HCT116 (cell line): ENCODE data around the gene DCLK3. TPM values are rescaled to one million over a fixed set of nuclear protein-coding genes. Genes with fewer than 3 reads are reported as not detected.

Source experiments
- ATAC-seq: fragments of 200-7000 bp; cut with Tn5 transposase; 2 replicates; pipeline ENCODE4 v1.9.1; 2020; ENCODE audit warnings: mild to moderate bottlenecking, moderate library complexity
- BruUV-seq: library from RNA; stranded (reverse); fragments of 400-500 nt; replicated peaks from 2 replicates; lab custom pipeline; 2021; lab: Mats Ljungman, UMichigan
- CTCF ChIA-PET: fragments of 300-600 bp; sonication (Branson Sonifier 250); formaldehyde crosslinking; loops from one replicate; lab custom pipeline; 2021; ENCODE audit warnings: antibody characterized with exemption; lab: Charles Lee
- POLR2A ChIA-PET: fragments of 300-600, 350-600 bp; sonication (Branson Sonifier 250); formaldehyde crosslinking; loops from one replicate; lab custom pipeline; 2021; ENCODE audit warnings: antibody characterized with exemption; lab: Charles Lee
- RAD21 ChIA-PET, 2 experiments: fragments of 300-600 bp; sonication (Branson Sonifier 250); formaldehyde crosslinking; loops; one replicate each; lab custom pipeline; 2023; ENCODE audit warnings: low total read pairs in 2 of 2; ENCODE audit not compliant: uncharacterized antibody in 2 of 2, unreplicated experiment in 2 of 2, low non-redundant PET in 1 of 2; lab: Charles Lee
- DNase-seq: peaks from one replicate; pipeline ENCODE4 v3.0.0-alpha.2; 2010; ENCODE audit warnings: low read depth, low spot score
- H2AFZ ChIP-seq: fragments of 200-600 bp; shearing (Covaris generic), sonication (generic); 2 replicates; pipeline ENCODE4 v1.6.1; 2017; ENCODE audit warnings: low read depth, mixed run types, mixed read lengths, antibody characterized with exemption, low read length; ENCODE audit not compliant: poor library complexity, severe bottlenecking
- H3K27ac ChIP-seq: 2 replicates; pipeline ENCODE4 v1.5.1; 2012; ENCODE audit warnings: low read depth, low read length
- H3K27me3 ChIP-seq: fragments of 200-600 bp; sonication (generic); 2 replicates; pipeline ENCODE4 v1.6.1; 2016; ENCODE audit warnings: mixed run types, low read length, mixed read lengths; ENCODE audit not compliant: insufficient read depth
- H3K36me3 ChIP-seq, 2 experiments: fragments of 200-500 bp in 1 of 2; fragments of 200-600 bp in 1 of 2; sonication (Bioruptor generic) in 1 of 2; sonication (generic) in 1 of 2; 2 replicates each; pipeline versions ENCODE4 v1.5.1 to v1.6.1; 2014 to 2016; ENCODE audit warnings: low read length in 2 of 2, inconsistent platforms in 1 of 2, mixed read lengths in 1 of 2, mixed run types in 1 of 2; ENCODE audit not compliant: insufficient read depth in 2 of 2, control insufficient read depth in 1 of 2
- H3K4me1 ChIP-seq, 2 experiments: fragments of 200-600 bp in 1 of 2; sonication (generic) in 1 of 2; 2 replicates each; pipeline versions ENCODE4 v1.5.1 to v1.6.1; 2012 to 2017; ENCODE audit warnings: low read length in 2 of 2, inconsistent platforms in 1 of 2, mild to moderate bottlenecking in 1 of 2, mixed read lengths in 1 of 2, mixed run types in 1 of 2, moderate library complexity in 1 of 2; ENCODE audit not compliant: insufficient read depth in 2 of 2, control insufficient read depth in 1 of 2
- H3K4me2 ChIP-seq: fragments of 200-600 bp; sonication (generic); 2 replicates; pipeline ENCODE4 v1.6.1; 2017; ENCODE audit warnings: mixed run types, low read length, mixed read lengths
- H3K4me3 ChIP-seq, 2 experiments: fragments of 200-600 bp in 1 of 2; sonication (generic) in 1 of 2; replicated peaks in 1 of 2; 2 replicates each; pipeline ENCODE4 v1.5.1; 2011 to 2016; ENCODE audit warnings: low read length in 2 of 2, control low read depth in 1 of 2, low read depth in 1 of 2, mild to moderate bottlenecking in 1 of 2, mixed read lengths in 1 of 2, mixed run types in 1 of 2
- H3K79me2 ChIP-seq: fragments of 200-600 bp; sonication (generic); 2 replicates; pipeline ENCODE4 v1.6.1; 2017; ENCODE audit warnings: mild to moderate bottlenecking, mixed run types, low read length, moderate library complexity, mixed read lengths; ENCODE audit not compliant: insufficient read depth
- H3K9ac ChIP-seq: fragments of 200-600 bp; sonication (generic); 2 replicates; pipeline ENCODE4 v1.6.1; 2016; ENCODE audit warnings: low read length, mixed read lengths
- H3K9me2 ChIP-seq: fragments of 200-600 bp; sonication (generic), shearing (Covaris generic); 2 replicates; pipeline ENCODE4 v1.6.1; 2017; ENCODE audit warnings: mixed run types, mild to moderate bottlenecking, moderate library complexity; ENCODE audit not compliant: insufficient read depth
- H3K9me3 ChIP-seq, 2 experiments: fragments of 200-500 bp in 1 of 2; fragments of 200-600 bp in 1 of 2; sonication (Bioruptor generic) in 1 of 2; sonication (generic) in 1 of 2; 2 replicates each; pipeline ENCODE4 v1.6.1; 2014 to 2017; ENCODE audit warnings: low read length in 2 of 2, mixed read lengths in 2 of 2, inconsistent platforms in 1 of 2, low read depth in 1 of 2, mild to moderate bottlenecking in 1 of 2, mixed run types in 1 of 2, moderate library complexity in 1 of 2; ENCODE audit not compliant: control insufficient read depth in 1 of 2, insufficient read depth in 1 of 2
- H4K20me1 ChIP-seq: fragments of 200-600 bp; sonication (generic), shearing (Covaris generic); 2 replicates; pipeline ENCODE4 v1.6.1; 2017; ENCODE audit warnings: mixed run types, mild to moderate bottlenecking, moderate library complexity; ENCODE audit not compliant: insufficient read depth
- CBX3 ChIP-seq: IDR thresholded peaks from 2 replicates; pipeline ENCODE4 v1.6.1; 2012; ENCODE audit warnings: low read depth
- ELF1 ChIP-seq: IDR thresholded peaks from 2 replicates; pipeline ENCODE4 v1.6.1; 2012; ENCODE audit warnings: low read depth, borderline replicate concordance
- EZH2 ChIP-seq: fragments of 200-600 bp; sonication (generic); IDR thresholded peaks from 2 replicates; pipeline ENCODE4 v1.6.1; 2017; ENCODE audit warnings: antibody characterized with exemption, mixed run types
- JUND ChIP-seq: IDR thresholded peaks from 2 replicates; pipeline ENCODE4 v1.6.1; 2012
- POLR2AphosphoS5 ChIP-seq: IDR thresholded peaks from 2 replicates; pipeline ENCODE4 v1.6.1; 2011; ENCODE audit warnings: mild to moderate bottlenecking, low read depth, low read length, moderate library complexity
- RAD21 ChIP-seq: IDR thresholded peaks from 2 replicates; pipeline ENCODE4 v1.6.1; 2012; ENCODE audit warnings: low read depth, mild to moderate bottlenecking
- SIN3A ChIP-seq: IDR thresholded peaks from 2 replicates; pipeline ENCODE4 v1.6.1; 2012; ENCODE audit warnings: low read depth
- intact Hi-C: fragments of 100-400 bp; cut with micrococcal nuclease; formaldehyde crosslinking; loops from 2 replicates; pipeline ENCODE4 v1.10.0; 2022
- total RNA-seq: library from RNA; stranded (reverse); gene quantifications from one replicate; pipeline ENCODE4 v1.2.1, GENCODE V29; 2021; ENCODE audit not compliant: unreplicated experiment

DCLK3 gene
- total RNA-seq, 1 experiment from 2014 or later, result not detected

DNA sequence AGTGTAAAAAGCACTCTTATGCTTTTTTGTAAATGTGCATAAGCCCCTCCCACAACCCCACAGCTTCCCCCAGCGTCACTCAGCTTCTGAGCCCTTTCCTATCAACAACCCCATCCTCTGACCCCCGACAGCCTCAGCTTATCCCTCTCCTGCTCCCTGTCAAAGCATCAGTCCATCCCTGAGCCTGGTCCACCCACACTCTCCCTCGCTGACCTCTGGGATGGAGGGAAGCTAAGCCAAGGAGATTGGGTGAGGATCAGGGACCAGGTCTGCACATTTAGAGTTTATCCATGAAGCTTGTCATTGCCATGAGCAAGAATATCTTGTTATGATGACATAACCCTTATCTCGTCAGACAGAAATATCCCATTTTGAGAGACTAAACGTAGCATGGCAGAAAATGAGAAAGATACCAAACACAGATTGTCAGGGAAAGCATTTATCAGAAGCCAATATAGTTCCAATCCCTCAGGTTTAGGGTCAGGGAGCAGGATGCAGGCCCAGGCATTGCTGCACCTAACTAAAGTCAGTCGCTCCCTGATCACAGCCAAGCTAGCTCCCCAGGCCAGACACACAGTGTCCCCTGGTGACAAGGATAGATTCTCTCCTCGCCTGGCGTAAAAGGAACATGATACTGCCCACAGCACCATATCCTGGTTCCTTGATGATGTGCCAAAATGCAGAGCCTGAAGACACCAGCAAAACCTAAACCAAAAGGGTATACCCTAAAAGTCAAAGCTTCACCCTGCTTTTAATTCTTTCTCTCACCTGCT, 66.9 kb downstream of the DCLK3 start:
- intact Hi-C loops, result no loop called here
- Histone ChIP-seq H3K9me2 (no peaks in the 10 kb centered on the region), H3K4me2 (no peak overlapping the region), H3K4me1 (peaks cover 0 to 4% of the 10 kb centered on the region in 2 experiments; a peak in 1 of 4 replicates), H3K27ac (no peak overlapping the region), H3K9me3 (no peaks in the 10 kb centered on the region), H3K79me2 (no peaks in the 10 kb centered on the region), H2AFZ (no peak overlapping the region), H3K36me3 (no peaks in the 10 kb centered on the region), H3K27me3 (no peaks in the 10 kb centered on the region; the same call in 1 of the 2 replicates), H3K4me3 (no peak overlapping the region), H4K20me1 (no peaks in the 10 kb centered on the region), H3K9ac (no peak overlapping the region)
- ChIA-PET POLR2A (no interaction called here), CTCF (interaction anchor here (0.9 kb wide), 1 partner anchor 8 kb away, joined by 4 read pairs; no protein-coding TSS in a partner anchor), RAD21 (no interaction called here)
- ATAC-seq (no peak), DNase-seq (no peak)
- BruUV-seq, result no TSS peak
- TF ChIP-seq POLR2AphosphoS5 (no peak), RAD21 (peak; percentile 47), CBX3 (no peak), ELF1 (no peak), SIN3A (no peak), EZH2 (no peak)

DNA sequence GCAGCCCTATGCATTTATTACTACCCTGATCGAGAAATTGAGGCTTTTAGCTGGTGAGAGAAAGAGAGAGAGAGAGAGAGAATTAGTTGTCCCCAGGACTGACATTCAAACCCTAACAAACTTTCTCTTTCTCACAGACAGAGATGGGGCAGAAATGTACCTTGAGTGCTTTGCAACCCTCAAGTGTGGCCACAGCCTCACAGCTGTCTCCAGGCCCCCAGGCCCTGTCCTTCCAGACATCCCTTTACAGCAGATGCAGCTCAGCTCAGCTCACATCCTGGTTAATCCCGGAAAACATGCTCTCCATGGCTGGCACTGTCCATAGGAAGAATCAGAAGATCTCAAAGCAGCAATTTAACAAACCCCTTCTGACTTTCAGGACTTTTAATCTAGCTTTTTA, 67.6 kb downstream of the DCLK3 start:
- H3K9me2 ChIP-seq, result no peaks in the 10 kb centered on the region
- no TSS peak for BruUV-seq
- H3K27me3 ChIP-seq, result no peaks in the 10 kb centered on the region; the same call in 1 of the 2 replicates
- no peaks in the 10 kb centered on the region for H4K20me1 ChIP-seq
- H3K79me2 ChIP-seq, result no peaks in the 10 kb centered on the region
- H3K4me2 ChIP-seq, result no peak overlapping the region
- DNase-seq (no peak), ATAC-seq (no peak)
- CTCF ChIA-PET, result interaction anchor here (0.9 kb wide), 1 partner anchor 9 kb away, joined by 4 read pairs; no protein-coding TSS in a partner anchor
- H3K36me3 ChIP-seq, result no peaks in the 10 kb centered on the region
- intact Hi-C loops, result no loop called here
- H3K4me1 ChIP-seq, result peaks cover 0 to under 1% of the 10 kb centered on the region in 2 experiments; a peak in 1 of 4 replicates
- H3K27ac ChIP-seq, result no peak overlapping the region
- RAD21 ChIA-PET, result no interaction called here
- TF ChIP-seq JUND, result no peak
- H3K9ac ChIP-seq, result no peak overlapping the region
- POLR2A ChIA-PET, result no interaction called here
- no peak overlapping the region for H3K4me3 ChIP-seq
- no peak overlapping the region for H2AFZ ChIP-seq
- no peaks in the 10 kb centered on the region for H3K9me3 ChIP-seq
